Measurements from ENCODE around the gene EIF5.

DNA sequence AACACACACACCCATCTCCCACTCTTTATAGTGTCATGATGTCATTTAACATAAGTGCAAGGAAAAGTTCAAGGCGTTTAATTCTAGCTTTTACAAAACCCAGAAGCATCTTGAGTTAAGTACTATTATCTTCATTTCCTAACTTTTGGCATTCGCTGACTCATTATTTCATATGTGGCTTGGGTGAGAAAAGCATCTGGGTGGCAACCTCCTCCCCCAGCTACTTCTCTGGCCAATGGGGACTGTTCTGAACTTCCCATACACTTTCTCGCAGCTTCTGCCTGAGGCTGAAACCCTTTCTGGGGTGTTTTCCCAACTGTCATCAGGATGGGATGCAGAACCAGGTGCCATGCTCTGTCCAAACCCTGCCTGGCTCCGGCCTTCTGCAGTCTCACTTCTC lies 48.3 kb downstream of the EIF5 start:
- TF ChIP-seq, protein P1, sequence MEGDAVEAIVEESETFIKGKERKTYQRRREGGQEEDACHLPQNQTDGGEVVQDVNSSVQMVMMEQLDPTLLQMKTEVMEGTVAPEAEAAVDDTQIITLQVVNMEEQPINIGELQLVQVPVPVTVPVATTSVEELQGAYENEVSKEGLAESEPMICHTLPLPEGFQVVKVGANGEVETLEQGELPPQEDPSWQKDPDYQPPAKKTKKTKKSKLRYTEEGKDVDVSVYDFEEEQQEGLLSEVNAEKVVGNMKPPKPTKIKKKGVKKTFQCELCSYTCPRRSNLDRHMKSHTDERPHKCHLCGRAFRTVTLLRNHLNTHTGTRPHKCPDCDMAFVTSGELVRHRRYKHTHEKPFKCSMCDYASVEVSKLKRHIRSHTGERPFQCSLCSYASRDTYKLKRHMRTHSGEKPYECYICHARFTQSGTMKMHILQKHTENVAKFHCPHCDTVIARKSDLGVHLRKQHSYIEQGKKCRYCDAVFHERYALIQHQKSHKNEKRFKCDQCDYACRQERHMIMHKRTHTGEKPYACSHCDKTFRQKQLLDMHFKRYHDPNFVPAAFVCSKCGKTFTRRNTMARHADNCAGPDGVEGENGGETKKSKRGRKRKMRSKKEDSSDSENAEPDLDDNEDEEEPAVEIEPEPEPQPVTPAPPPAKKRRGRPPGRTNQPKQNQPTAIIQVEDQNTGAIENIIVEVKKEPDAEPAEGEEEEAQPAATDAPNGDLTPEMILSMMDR (IDR thresholded peaks at IDR 0.05), result no peak
- TF ChIP-seq ZFX (IDR thresholded peaks at IDR 0.05; ENCODE audit: borderline replicate concordance), result no peak
